HepG2 (cell line): Measurements from ENCODE around the gene ARHGEF12. TPM values are rescaled to one million over a fixed set of nuclear protein-coding genes. Genes with fewer than 3 reads are reported as not detected.

ENCODE experiments used
- HINFP ChIP-seq: sonication (generic); formaldehyde crosslinking; IDR thresholded peaks from 2 replicates; pipeline ENCODE4 v1.4.0; 2020; ENCODE audit warnings: low read depth, mild to moderate bottlenecking, missing genetic modification reagents
- ZHX2 ChIP-seq, 2 experiments: sonication (generic) in 1 of 2; formaldehyde crosslinking in 1 of 2; IDR thresholded peaks; 2 replicates each; pipeline versions ENCODE4 v1.6.1 to v1.9.0; 2014 to 2022; ENCODE audit warnings: antibody characterized with exemption in 1 of 2, borderline replicate concordance in 1 of 2, inconsistent platforms in 1 of 2, low read depth in 1 of 2, missing genetic modification reagents in 1 of 2
- ZNF383 ChIP-seq: sonication (generic); formaldehyde crosslinking; IDR thresholded peaks from 2 replicates; pipeline ENCODE4 v1.4.0; 2020; ENCODE audit warnings: missing genetic modification reagents, mild to moderate bottlenecking, borderline replicate concordance
- polyA plus RNA-seq, 8 experiments: library from polyadenylated mRNA; depleted of rRNA in 3 of 8; stranded (reverse) in 7 of 8; unstranded in 1 of 8; fragments of >200 nt; fragmentation: Illumina TruSeq in 4 of 8; extraction: Trizol in 4 of 8; gene quantifications; 2 replicates each; pipeline versions ENCODE4 v1.2.1 to v1.2.3, GENCODE V29; 2011 to 2016; ENCODE audit warnings: low read depth in 4 of 8, missing spikeins in 1 of 8, mixed read lengths in 1 of 8; ENCODE audit not compliant: insufficient read depth in 1 of 8
- total RNA-seq, 5 experiments: library from RNA; depleted of rRNA; stranded (reverse); fragments of >200 nt; fragmentation: Illumina TruSeq; extraction: Trizol; gene quantifications; 2 replicates each; pipeline ENCODE4 v1.2.3, GENCODE V29; 2016; ENCODE audit warnings: low read depth in 1 of 5

ARHGEF12 gene
- total and polyA plus RNA-seq, 2 of the 13 experiments (the other 11 are each of a cell fraction or from before 2014, with no cell fraction given): 17.9 to 54.4 TPM

GRCh38 chr11:120334332-120334731 is 1.9 kb upstream of the ARHGEF12 start (continued):
- TF ChIP-seq ZHX2 (IDR thresholded peaks at IDR 0.05; ENCODE audit: low read depth) (no peak), ZHX2 (CRISPR knock-in tag; IDR thresholded peaks at IDR 0.05; ENCODE audit: borderline replicate concordance) (no peak), HINFP (CRISPR knock-in tag) (no peak), ZNF383 (CRISPR knock-in tag) (no peak)
